NK-92 (cell line): ENCODE measurements around the gene CERS6.

Experiments
- DNase-seq: peaks from one replicate; lab custom pipeline; 2025; ENCODE audit not compliant: unreplicated experiment; lab: John Stamatoyannopoulos, UW

CERS6 gene

DNA sequence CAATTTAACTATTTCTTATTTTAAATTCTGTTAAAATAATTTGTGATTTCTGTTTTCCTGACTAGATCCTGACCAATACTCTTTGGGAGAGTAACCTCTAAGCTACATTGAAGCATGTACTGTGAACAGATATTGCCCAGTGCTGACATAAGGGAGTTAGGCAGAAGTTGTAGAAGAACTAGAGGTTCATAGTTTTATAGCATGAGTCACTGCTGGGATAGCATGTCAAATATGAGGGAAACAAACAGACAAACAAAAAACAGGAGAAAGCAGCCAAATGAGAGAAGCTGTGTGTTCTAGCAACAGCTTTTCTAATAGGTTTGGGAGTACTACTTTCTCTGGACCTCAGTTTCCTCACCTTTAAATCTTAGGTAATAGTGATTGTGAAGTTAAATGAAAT lies 72.4 kb downstream of the CERS6 start:
- no peak for DNase-seq

DNA sequence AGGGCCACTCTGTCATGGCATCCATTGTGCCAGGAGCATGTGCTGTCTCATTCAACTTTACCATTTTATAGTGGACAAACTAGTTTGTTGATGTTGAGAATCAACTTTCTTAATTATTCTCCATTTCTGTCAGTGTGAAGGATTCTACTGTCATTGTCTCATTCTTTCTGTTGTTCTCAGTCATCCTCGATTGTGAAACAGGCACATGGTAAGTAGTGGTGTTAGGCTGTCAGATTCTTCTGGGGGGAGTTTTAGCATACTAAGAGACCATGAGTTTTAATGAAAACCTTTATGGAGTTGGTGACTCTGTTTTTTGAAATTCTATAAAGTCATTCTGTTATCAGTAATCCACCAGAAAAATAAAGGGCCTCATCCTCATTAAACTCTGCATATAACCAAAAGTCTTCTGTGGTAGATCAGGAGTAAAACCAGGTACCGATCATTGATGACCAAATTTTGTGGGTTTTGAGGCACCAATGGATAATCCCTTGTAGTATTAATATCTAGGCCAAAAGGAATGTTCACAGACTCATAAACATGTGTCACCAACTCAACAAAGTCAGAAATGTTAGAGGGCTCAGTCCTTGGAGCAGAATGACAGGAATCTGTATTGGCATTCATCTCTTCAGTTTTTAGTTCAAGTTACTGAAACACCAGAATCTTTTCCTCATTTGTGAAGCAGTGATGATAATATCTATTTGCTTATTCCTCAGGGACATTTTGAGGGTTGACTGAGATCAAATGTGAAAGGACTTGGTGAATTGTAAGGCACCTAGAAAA lies 73.2 kb downstream of the CERS6 start:
- DNase-seq: no peak

DNA sequence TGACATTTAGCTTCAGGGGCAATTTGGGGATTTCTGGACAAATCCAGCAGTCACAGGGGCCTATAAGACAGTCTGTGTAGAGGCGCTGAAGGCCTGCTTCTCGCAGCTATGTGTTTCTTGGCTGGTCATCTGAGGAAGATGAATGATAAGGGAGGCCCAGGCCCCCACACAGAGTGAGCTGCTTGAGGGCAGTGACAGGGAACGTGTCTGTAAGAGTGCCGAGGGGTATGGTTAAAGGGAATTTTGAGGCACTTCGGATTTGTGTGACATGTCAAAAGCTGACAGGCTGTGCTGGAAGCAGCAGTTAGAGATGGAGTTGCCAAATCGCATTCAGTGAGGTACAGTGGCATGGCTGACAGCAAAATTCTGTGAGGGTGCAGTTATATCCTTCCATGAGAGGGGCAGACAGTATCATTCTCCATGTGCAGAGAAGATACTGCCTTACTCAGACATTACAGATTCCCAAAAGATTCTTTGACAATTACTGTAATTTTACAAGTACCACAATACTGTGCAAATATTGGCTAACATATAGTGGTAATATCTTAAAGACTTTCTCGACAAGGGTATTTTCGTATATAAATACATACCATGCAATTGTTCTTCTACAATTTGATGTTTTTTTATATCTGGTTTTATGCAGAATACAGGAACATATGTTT lies 74.0 kb downstream of the CERS6 start:
- no peak for DNase-seq

DNA sequence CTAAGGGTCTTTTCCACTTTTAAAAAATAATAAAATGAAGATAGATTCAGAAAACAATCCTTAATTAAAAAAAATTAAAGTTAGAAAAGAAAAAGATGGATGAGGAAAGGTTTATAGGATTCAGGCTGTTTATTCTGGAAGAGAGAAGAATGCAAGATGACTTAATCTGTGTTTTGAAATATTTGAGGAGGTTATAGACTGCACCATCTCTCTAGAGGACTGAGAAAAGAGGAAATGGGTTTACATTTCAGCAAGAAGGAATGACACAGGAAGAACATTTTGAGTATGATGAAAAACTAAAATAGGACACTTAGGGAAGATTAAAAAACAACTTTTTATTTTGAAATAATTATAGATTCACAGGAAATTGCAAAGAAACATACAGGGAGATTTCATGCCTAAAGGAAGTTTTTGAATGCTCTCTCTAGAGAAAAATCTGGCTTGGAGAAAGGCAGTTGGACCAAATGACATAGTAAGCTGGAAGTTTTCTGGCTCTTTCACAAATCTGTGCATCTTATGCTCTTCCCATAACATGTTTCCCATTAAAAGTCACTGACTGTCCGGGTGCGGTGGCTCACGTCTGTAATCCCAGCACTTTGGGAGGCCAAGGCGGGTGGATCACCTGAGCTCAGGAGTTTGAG lies 75.0 kb downstream of the CERS6 start:
- DNase-seq: no peak

DNA sequence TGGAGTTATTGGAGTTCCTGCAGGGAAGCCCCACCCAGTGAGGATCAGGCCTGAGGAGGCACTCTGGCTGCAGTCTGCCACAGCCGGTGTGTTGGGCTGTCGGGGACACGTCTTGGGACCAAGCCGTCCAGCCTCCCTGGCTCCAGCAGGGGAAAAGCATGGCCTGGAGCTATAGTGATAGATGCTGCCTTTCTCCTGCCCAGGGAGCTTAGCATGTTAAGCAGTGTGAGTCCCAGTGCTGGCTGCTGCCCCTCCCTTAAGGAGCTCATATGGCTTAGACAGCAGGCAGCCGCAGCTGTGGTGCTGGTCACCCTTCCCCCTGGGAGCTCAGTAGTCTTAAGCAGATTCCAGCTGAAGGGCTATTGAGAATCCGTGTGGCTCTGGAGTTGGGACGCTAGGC lies 78.9 kb downstream of the CERS6 start:
- no peak for DNase-seq

DNA sequence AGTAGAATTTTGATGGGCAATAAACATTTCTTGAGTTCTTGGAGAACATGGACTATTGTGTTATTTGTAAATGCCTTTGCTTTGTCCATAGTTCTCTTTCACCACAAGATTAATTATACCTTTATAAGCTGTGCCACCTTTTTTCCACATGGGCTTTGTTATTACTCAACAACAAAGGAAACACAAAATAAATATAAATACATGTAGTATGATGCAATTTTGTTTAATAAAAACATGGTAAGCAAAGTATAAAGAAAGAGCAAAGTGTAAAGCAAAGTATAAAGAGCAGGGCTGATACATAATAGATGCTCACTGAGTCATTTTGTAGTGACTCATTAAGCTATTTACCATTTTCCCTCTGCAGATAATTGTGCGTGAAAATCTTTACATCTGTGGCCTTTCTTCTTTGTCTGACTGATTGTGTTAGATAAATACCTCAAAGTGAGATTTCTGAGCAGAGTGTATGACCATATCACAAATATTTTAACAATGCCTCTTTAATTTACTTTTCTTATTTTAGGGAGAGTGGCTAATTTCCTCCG lies 80.9 kb downstream of the CERS6 start:
- no peak for DNase-seq

DNA sequence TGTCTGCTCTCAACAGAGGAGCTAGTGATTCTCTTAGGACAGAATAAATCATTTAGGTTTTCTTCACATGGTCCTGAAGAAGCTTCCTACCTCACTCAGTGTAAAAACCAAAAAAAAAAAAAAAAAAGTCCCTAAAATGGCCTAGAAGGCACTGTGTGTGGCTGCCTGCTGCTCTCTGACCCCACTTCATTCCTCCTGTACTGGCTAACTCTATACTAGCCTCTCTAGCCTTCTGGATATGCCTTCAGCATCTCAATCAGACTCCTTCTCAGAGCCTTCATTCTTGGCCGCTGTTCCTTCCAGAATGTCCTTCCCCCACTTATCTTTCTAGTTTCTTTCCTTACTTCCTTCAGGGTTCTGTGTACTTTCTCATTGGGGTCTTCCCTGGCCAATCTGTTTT lies 82.1 kb downstream of the CERS6 start:
- no peak for DNase-seq

DNA sequence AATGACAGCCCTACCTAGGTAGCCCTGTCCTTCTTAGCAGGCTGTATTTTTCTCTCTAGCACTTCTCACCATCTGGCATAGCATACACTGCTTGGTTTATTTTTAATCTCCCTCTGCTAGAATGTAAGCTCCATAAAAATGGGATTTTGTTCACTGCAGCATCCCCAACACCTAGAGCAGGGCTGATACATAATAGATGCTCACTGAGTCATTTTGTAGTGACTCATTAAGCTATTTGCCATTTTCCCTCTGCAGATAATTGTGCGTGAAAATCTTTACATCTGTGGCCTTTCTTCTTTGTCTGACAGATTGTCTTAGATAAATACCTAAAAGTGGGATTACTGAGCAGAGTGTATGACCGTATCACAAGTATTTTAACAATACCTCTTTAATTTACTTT lies 82.5 kb downstream of the CERS6 start:
- no peak for DNase-seq

DNA sequence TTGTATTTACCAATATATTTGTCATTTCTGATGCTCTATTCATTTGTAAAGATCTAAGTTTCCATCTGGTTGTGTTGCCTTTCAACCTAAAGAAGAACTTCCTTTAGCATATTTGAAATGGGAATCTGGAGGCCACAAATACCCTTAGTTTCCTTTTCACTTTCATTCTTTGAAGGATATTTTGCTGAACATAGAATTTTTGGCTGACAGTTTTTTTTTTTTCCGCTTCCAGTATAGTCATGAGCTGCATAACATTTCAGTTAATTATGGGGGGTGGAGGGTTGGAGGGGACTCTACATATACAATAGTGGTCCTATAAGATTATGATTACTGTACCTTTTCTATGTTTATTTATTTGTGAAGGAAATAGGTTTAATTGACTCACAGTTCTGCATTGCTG lies 83.9 kb downstream of the CERS6 start:
- no peak for DNase-seq

DNA sequence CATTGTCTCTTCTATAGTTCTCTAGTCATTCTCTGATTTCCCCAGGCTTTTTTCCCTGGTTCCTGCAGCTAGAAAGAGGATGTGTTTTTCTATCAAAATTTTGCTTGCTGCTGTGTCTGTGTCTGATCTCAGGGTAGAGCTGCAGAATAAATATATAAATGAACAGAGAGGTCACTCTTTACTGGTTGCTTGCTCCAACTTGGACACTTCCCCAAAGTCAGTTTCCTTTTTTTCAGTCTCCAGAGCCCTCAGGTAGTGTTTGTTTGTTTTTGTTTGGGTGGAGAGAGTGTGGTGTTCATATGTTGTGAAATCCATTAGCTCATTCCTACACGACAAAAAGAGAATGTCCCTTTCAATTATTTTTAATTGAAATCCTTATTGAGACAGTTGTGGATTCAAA lies 85.8 kb downstream of the CERS6 start:
- DNase-seq: no peak

DNA sequence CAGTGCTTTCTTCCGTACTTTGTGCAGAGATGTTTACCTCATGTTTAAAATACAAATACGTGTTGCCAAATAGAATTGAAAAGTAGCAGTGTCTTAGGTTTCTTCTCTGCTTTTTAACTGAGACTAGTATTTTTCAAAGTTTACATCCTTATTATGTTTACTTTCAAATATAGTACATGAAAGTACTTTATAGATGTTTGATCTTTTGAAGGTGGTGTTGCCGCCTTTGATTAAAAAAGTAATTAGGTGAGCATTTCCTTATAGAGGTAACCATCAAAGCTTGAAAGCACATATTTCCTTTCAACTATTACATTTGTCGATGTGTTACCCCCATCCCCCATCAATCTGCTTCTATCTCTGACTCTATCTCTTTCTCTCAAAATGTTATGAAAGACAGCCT lies 87.0 kb downstream of the CERS6 start:
- DNase-seq: no peak

DNA sequence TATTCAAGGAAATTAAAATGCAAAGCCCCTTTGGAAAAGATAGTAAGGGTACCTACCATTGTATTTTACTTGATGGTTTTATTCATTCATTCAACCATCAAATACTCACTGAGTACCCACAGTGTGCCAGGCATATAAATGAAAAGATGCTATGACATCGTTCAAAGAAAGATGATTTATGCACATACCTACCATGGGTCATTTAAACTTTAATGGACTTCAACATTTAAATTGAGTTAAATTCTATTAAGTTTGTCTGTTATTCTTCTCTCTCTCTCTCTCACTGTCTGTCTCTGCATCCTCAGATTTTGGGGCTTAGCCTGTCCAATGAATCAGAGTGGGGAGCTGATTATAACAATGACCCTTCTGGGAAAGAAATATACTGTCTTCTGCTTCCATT lies 87.9 kb downstream of the CERS6 start:
- DNase-seq: no peak

DNA sequence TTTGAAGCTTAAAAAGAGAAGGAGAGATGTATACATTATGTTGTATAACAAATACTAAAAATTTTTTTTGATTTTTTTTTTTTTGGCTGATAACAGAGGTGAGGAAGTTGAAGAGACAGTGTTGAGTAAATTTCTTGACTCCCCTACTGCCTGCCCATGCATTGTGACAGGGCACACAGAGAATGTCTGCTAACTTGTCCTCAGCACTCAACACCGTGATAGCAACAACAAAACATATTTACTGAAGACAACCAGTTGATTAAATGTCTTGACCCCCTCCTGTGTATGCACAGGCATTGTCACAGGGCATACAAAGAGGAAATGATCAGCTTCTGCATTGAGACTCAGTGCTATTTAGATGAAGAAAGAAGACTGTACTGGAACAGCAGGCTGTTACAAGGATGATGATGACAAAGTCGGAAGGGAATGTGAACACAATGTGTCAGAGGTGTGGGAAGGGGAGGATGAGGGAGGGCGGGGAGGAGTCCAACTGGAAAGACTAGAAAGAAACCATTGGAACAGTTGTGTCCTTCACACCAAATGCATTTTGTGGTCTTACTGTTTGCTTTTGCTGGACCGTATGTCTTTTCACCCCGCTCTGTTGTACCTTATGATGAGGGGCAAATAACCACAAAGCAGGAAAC lies 89.5 kb downstream of the CERS6 start:
- no peak for DNase-seq

DNA sequence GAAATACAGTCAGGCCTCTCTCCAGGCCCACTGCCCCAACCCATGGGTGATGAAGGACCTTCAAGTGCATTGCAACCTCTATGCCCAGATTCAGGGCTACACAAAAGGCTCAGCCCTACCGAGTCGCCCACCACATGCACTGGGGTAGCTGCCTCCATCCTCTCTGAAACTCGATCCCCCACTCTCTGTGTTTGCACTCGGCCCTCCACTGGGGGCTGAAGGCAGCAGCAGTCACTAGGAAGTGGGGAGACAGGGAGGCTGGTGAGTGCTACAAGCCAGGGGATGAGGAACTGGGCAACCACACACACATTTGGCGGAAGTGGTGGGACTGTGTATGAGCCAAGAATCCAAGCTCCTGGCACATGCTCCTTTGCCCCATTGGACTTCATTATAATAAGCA lies 94.6 kb downstream of the CERS6 start:
- no peak for DNase-seq

DNA sequence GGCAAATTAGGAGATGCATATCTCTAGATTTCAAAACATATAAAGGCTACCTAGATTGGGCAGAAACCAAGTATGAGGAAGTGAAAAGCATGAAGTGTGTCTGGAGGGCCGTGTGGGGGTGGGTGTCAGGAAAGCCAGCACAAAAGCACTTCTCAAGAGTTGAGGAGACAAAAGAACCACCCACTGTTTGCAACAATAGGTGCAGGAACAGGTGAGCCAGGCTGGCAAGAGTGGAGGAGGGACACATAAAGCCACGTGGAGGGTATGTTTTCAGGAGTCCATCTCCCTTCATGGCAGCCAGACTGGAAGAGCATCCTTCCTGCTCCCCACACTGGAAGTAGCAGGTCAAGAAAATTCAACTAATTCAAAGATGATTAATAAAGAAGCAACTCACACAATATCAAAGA lies 96.4 kb downstream of the CERS6 start:
- no peak for DNase-seq

DNA sequence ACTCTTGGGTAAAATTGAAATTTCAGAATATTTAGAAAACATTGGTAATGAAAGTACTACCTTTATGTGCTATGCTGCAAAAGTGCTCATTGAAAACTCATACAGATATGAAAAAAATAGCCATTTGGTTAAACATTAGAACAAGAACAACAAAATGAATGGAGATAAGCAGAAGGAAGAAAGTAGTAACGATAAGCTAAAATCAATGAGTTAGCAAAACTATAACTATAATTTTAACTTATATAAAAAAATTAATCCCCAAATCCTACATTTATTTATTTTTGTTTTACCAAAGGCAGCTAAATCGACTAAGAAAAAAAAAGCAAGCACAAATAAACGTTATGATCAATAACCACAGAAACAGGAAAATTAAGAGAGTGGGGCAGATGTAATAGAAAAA lies 99.2 kb downstream of the CERS6 start:
- DNase-seq: no peak

DNA sequence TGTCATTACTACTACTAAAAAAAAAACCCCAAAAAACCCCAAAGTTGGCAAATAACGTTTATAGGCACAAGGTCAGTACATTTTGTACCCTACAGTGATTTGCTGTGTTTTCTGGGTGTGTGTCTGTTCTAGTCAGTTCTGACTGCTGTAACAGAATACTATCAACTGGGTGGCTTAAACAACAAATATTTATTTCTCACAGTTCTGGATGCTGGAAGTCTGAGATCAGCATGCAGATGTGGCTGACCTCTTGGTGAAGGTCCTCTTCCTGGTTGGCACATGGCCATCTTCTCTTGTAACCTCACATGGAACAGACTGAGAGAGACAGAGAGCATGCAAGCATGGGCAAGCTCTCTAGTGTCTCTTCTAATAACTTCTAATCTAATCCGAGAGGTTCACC lies 103.1 kb downstream of the CERS6 start:
- DNase-seq: no peak

DNA sequence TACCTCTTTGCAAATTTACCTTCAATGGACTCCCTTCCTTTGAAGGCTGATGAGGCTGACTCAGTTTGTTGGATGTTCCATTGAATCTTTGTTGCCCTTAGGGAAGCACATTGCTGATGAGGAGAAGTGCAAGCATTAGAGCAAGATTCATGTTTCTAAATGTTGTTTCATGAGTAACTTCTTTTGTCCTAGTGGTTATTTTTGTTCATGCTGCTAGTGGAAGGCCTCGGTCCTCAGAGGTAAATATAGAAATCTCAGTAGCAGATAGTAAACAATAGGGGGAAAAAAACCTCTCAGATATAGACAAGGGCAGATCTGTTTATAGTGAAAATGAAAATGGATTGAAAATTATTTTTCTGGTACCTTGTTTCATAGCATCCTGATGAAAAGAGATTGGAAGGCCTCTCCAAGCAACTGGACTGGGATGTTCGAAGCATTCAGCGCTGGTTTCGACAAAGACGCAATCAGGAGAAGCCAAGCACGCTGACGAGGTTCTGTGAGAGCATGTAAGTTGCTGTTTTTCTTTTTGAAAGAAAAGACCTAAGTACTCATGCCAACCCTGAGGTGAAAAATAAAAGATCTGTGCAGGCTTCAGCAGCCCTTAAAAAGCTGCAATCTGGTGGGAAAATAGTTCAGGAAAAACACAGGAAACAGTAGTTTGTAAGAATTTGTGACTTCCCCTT lies 104.9 kb downstream of the CERS6 start:
- no peak for DNase-seq

DNA sequence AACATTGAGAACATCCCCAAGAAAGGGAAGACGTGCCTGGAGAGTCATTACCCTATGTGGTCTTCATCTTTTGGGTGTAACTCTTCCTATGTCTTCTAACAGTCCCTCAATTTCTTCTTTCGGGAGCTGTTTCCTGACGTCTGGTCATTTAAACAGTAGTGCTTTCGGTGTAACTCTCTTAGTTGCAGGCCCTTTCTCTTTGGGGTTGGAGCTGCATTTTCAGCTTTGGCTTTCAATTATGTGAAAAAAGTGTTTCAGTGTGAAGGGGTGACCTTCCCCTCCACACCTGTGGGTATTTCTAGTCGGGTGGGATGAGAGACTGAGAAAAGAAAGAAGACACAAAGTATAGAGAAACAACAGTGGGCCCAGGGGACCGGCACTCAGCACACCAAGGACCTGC lies 105.9 kb downstream of the CERS6 start:
- no peak for DNase-seq

DNA sequence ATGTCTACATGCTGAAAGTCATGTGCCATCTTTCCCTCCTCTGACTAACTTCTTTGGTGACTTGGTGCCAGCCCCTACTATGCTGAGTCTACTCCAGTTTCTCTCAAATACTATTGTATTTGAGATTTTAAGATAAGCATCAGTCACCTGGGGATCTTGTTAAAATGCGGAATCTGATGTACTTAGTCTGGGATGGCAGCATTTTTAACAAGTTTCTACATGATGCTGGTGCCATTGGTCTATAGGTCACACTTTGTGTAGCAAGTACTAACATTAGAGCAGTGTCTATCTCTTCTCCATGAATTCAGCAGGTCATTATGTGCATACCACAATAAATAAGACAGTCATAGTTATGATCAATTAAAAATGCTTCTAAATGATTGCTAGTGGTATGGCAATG lies 106.9 kb downstream of the CERS6 start:
- no peak for DNase-seq

DNA sequence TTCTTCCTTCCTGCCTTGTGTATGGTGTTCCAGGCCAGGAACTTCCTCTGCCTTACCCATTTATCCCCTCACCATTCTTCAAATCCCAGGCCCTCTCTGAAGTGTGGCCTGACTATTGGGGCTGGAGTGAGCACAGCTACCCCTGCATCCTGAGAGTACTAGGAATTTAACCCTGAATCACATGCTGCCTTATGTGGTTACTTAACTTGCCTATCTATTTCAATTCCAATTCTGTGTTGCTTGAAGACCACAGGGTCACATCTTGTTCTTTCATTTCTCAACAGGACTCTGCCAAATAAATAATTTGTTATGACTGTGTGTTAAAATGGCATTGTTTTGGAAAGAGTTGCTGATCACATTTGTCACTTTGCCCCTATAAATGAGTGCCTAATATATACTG lies 108.6 kb downstream of the CERS6 start:
- DNase-seq: no peak
